SJCRH30 (cell line): ENCODE measurements around the gene KLHDC7B. TPM values are rescaled to one million over a fixed set of nuclear protein-coding genes. Genes with fewer than 3 reads are reported as not detected.
A peak's percentile ranks its signal among the peaks of the same experiment; 100 is the strongest.
"Not testable (repeated sequence)": the region's sequence is repeated elsewhere in the genome, so short reads cannot be mapped to it uniquely, and the experiment has no call there.

ENCODE experiments used
- DNase-seq, 2 experiments: peaks; one replicate each; pipeline ENCODE4 v3.0.0-alpha.2; 2015 to 2020
- H3K27ac ChIP-seq: fragments of 250-450 bp; sonication (Bioruptor Pico); 2 replicates; pipeline ENCODE4 v1.5.1; 2020; ENCODE audit warnings: mild to moderate bottlenecking, moderate library complexity
- H3K27me3 ChIP-seq: fragments of 250-450 bp; sonication (Bioruptor Pico); 2 replicates; pipeline ENCODE4 v1.5.1; 2020; ENCODE audit warnings: mild to moderate bottlenecking, moderate library complexity
- H3K36me3 ChIP-seq: fragments of 250-450 bp; sonication (Bioruptor Pico); 2 replicates; pipeline ENCODE4 v1.5.1; 2020; ENCODE audit warnings: mild to moderate bottlenecking, moderate library complexity
- H3K4me1 ChIP-seq: fragments of 250-450 bp; sonication (Bioruptor Pico); 2 replicates; pipeline ENCODE4 v1.5.1; 2020; ENCODE audit warnings: mild to moderate bottlenecking, moderate library complexity
- H3K4me3 ChIP-seq: fragments of 250-450 bp; sonication (Bioruptor Pico); 2 replicates; pipeline ENCODE4 v1.5.1; 2020; ENCODE audit warnings: mild to moderate bottlenecking, moderate library complexity
- H3K9me3 ChIP-seq: fragments of 250-450 bp; sonication (Bioruptor Pico); replicated peaks from 2 replicates; pipeline ENCODE4 v1.5.1; 2020; ENCODE audit warnings: mild to moderate bottlenecking, moderate library complexity
- total RNA-seq: library from RNA; depleted of rRNA; stranded (reverse); fragments of >200 nt; shearing (Covaris generic); gene quantifications from 2 replicates; pipeline ENCODE4 v1.2.3, GENCODE V29; 2014

The KLHDC7B gene
- total RNA-seq, 1 experiment from 2014 or later, result 0.10 TPM

DNA sequence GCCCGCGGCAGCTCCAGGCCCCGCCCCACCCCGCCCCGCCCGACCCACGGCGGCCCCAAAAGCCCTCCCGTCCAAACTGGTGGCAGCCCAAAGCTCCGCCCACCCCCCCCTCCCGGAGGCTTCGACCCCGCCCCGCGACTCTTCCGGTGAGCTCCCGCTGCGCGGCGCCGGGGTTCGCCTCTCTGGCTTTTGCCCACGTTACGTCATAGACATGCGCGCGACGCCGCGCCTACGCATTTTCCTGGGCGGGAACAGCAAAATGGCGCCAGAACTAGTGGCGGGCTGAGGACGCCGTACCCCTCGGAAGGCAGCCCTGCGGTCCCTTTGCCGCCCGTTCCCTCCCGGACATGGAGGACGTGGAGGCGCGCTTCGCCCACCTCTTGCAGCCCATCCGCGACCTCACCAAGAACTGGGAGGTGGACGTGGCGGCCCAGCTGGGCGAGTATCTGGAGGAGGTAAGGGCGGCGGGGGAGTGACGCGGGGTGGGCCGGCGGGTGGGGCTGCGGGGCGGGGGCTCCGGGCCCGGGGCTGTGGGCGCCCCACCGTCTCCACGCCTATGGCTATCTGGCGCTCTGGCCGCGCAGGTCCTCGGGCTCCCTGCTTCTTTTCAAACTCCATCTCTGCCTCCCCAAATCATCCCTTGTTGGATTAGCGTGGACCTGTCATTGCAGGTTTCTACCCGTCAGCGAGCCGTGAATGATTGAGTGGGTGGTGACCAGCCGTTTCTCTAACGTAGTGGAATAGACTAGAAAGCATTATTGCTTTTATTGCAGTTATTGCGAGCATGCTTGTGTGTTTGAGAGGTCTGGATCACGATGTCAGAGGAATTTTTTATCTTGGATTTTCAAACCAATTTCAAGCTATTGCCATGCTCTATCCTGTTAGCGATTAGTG lies 37.5 kb upstream of the KLHDC7B start, which contains the start of gene NCAPH2:
Gene NCAPH2 (plus strand): TSS at position 234 of the 894 bp plus-strand sequence. CDS start 114 bp downstream, at position 348.
- Histone ChIP-seq H3K9me3 (no peaks in the 10 kb centered on the region), H3K36me3 (peaks cover 33% of the 10 kb centered on the region), H3K4me3 (peak within 1 kb of the TSS; percentile 99), H3K4me1 (peaks cover 9% of the 10 kb centered on the region), H3K27ac (peak within 1 kb of the TSS; percentile 94), H3K27me3 (no peaks in the 10 kb centered on the region)
- peak; percentile 99 to 100 for DNase-seq

DNA sequence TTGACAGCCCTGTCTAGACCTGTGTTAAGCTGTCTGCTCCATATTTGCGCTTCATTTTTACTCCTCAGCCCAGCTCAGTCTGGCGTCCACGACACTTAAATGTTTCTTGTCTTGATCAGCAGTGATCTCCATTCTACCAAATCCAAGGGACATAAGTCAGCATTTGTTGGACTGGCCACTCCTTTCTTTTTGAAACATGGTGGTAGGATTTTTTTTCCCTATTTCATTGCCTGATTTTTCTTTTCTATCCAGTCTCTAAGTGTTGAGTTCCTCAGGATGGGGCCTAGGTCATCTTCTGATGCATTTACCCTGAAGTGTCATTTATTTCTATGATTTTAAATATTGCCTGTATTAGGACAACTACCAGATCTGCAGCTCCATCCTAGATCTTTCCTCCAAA lies 36.8 kb upstream of the KLHDC7B start:
- peak overlapping the region; percentile 94 for H3K27ac ChIP-seq
- H3K9me3 ChIP-seq, result no peaks in the 10 kb centered on the region
- peaks cover 32% of the 10 kb centered on the region for H3K36me3 ChIP-seq
- H3K4me1 ChIP-seq, result peaks cover 9% of the 10 kb centered on the region
- H3K4me3 ChIP-seq, result peak overlapping the region; percentile 98
- no peak for DNase-seq
- no peaks in the 10 kb centered on the region for H3K27me3 ChIP-seq

DNA sequence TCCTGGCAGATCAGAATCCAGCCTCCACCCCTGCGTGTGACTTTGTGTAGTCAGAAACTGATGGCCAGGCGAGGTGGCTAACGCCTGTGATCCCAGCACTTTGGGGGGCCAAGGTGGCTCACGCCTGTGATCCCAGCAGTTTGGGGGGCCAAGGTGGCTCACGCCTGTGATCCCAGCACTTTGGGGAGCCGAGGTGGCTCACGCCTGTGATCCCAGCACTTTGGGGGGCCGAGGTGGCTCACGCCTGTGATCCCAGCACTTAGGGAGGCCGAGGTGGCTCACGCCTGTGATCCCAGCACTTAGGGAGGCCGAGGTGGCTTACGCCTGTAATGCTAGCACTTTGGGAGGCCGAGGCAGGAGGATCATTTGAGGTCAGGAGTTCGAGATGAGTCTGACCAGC lies 32.5 kb upstream of the KLHDC7B start:
- no peaks in the 10 kb centered on the region for H3K27me3 ChIP-seq
- H3K4me1 ChIP-seq, result no peaks in the 10 kb centered on the region; the same call in 1 of the 2 replicates
- no peak overlapping the region for H3K4me3 ChIP-seq
- DNase-seq, result no peak
- H3K36me3 ChIP-seq, result peaks cover 36% of the 10 kb centered on the region
- H3K27ac ChIP-seq, result no peak overlapping the region
- H3K9me3 ChIP-seq, result no peaks in the 10 kb centered on the region

DNA sequence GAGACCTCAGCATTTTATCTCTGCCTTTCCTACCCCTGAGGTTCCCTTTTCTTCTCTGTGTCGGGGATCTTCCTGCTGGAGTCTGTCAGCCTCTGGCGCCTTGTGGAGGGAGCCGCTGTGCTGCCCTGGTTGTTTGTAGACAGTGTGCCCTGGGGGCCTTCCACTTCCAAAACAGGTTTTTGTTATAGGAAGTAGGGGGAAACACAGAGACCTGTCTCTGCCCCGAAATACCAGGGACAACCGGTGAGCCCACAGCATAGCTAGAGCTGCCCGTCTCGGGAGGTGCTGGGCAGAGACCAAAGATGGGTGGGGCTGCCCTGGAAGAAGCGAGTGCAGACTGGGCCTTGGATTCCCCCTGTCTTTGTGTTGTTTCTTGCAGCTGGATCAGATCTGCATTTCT lies 29.6 kb upstream of the KLHDC7B start:
- DNase-seq, result no peak
- Histone ChIP-seq H3K4me3 (no peak overlapping the region), H3K4me1 (no peaks in the 10 kb centered on the region)

DNA sequence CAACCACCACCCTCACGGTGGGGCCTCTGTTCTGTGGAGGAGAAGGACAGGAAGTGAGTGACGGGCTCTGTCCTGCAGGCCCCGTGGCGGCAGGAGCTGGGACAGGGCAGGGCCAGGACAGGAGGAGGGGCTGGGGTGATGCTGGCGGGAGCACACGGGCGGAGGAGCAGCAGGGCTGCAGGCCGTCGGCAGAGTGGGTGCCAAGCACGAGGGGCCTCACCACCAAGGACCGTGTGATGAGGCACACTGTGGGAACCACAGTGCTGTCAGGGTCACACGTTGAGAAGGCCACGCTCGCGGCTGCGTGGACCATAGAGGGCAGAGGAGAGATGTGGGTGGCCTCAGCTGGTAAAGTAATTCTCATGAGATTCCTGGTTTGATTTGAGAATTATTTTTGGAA lies 28.8 kb upstream of the KLHDC7B start:
- peaks cover 66% of the 10 kb centered on the region for H3K36me3 ChIP-seq
- no peak for DNase-seq
- no peak overlapping the region for H3K4me3 ChIP-seq
- H3K4me1 ChIP-seq, result no peaks in the 10 kb centered on the region
- H3K27me3 ChIP-seq, result no peaks in the 10 kb centered on the region
- no peaks in the 10 kb centered on the region for H3K9me3 ChIP-seq
- H3K27ac ChIP-seq, result no peak overlapping the region

More for the DNA sequence above, 29.6 kb upstream of the KLHDC7B start:
- Histone ChIP-seq H3K27me3 (no peaks in the 10 kb centered on the region), H3K36me3 (peaks cover 61% of the 10 kb centered on the region), H3K9me3 (no peaks in the 10 kb centered on the region), H3K27ac (no peak overlapping the region)

DNA sequence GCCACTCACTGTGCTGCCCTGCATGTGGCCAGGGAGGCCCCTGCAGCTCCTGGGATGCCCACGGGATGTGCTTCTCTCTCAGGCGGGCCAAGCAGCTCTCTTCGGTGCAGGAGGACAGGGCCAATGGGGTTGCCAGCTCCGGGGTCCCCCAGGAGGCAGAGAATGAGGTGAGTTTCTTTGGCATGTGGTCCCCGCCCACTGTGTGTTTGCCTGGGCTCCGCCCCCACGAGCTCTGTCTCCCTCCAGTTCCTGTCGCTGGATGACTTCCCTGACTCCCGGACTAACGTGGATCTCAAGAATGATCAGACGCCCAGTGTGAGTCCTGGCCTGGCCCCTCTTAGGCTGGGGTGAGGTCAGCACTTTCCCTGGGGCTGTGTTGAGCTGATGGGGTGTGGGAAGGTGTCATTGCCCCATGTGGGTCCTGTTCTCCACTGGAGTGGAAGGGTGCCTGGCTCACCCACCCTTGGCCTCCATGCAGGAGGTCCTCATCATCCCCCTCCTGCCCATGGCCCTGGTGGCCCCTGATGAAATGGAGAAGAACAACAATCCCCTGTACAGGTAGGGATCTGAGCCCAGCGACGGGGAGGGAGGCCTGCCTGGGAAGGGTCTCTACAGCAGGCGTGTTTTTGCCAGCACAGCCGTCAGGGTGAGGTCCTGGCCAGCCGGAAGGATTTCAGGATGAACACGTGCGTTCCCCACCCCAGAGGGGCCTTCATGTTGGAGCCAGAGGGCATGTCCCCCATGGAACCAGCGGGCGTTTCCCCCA lies 28.0 kb upstream of the KLHDC7B start:
- Histone ChIP-seq H3K4me3 (no peak overlapping the region), H3K4me1 (no peaks in the 10 kb centered on the region), H3K27ac (no peak overlapping the region), H3K27me3 (no peaks in the 10 kb centered on the region), H3K36me3 (peaks cover 63% of the 10 kb centered on the region), H3K9me3 (no peaks in the 10 kb centered on the region)
- no peak for DNase-seq

DNA sequence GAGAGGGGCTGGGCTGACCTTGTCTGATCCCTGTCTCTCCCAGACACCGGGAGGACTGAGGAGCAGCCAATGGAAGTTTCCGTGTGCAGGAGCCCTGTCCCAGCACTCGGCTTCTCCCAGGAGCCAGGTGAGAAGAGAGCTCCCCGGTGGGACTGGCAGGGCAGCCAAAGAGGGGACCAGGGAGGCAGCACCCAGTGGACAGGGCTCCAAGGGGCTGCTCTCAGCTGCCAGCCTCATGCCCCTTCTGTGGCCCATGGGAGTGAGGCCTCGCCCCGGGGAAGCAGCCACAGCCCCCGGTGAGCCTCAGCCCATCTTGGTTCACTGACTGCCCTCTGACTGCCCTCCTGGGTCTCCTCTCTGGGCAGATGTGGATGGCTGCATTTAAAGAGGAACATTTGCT lies 27.1 kb upstream of the KLHDC7B start:
- no peaks in the 10 kb centered on the region for H3K9me3 ChIP-seq
- peaks cover 67% of the 10 kb centered on the region for H3K36me3 ChIP-seq
- no peak overlapping the region for H3K4me3 ChIP-seq
- H3K27me3 ChIP-seq, result no peaks in the 10 kb centered on the region
- no peak overlapping the region for H3K27ac ChIP-seq
- H3K4me1 ChIP-seq, result no peaks in the 10 kb centered on the region
- DNase-seq, result no peak

DNA sequence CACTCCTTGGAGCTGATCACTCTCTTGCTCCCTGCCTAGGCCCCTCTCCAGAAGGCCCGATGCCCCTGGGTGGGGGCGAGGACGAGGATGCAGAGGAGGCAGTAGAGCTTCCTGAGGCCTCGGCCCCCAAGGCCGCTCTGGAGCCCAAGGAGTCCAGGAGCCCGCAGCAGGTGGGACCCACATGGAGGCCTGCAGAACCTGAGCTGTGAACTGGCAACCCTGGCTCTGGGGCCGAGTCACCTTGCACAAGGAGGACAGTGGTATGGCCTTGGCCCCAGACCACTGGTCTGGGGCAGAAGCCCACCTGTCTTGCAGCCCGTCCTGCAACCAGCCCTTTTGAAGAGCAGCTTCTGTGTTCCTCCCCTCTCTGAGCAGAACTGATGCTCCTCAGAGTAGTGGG lies 26.5 kb upstream of the KLHDC7B start:
- H3K36me3 ChIP-seq, result peaks cover 72% of the 10 kb centered on the region
- no peak for DNase-seq
- no peaks in the 10 kb centered on the region for H3K27me3 ChIP-seq
- H3K4me3 ChIP-seq, result no peak overlapping the region
- no peak overlapping the region for H3K27ac ChIP-seq
- H3K4me1 ChIP-seq, result no peaks in the 10 kb centered on the region; the same call in 1 of the 2 replicates
- H3K9me3 ChIP-seq, result no peaks in the 10 kb centered on the region

DNA sequence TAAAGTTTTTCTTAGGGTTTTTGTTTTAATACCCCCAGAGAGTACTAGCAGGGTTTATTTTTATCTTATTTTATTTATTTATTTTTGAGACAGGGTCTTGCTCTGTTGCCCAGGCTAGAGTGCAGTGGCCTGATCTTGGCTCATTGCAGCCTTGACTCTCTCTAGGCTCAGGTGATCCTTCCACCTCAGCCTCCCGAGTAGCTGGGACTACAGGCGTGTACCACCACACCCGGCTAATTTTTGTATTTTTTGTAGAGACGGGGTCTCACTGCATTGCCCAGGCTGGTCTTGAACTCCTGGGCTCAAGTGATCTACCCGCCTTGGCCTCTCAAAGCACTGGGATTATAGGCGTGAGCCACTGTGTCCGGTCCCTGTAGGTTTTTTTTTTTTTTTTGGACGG lies 25.5 kb upstream of the KLHDC7B start:
- H3K36me3 ChIP-seq, result peaks cover 73% of the 10 kb centered on the region
- not testable (repeated sequence) for H3K9me3 ChIP-seq, H3K4me3 ChIP-seq, DNase-seq, H3K27ac ChIP-seq, H3K27me3 ChIP-seq, H3K4me1 ChIP-seq

DNA sequence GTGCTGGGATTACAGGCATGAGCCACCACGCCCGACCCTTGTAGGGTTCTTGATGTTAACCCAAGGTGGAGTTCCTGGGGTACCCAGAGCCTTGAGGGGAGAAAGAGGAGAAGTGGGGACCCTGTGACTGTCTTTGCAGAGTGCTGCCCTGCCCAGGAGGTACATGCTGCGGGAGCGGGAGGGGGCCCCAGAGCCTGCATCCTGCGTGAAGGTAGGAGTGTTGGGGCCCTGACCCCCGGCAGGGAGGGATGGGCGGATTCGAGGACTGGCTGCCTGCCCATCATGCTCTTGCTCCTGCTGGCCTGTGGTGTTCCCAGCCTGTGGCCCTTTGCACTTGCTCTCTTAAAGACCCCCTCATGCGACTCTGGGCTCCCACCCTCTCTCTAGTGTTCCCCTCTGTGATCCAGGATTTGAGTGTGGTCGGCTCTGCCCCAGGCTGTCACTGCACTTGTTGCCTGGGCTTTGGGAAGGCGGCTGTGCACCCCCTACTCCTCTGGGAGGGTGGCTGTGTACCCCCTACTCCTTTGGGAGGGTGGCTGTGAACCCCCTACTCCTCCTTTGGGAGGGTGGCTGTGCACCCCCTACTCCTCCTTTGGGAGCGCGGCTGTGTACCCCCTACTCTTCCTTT lies 24.8 kb upstream of the KLHDC7B start:
- H3K27me3 ChIP-seq, result no peaks in the 10 kb centered on the region
- no peaks in the 10 kb centered on the region for H3K9me3 ChIP-seq
- H3K4me3 ChIP-seq, result no peak overlapping the region
- H3K36me3 ChIP-seq, result peaks cover 73% of the 10 kb centered on the region
- H3K4me1 ChIP-seq, result peaks cover 4% of the 10 kb centered on the region; the same call in 1 of the 2 replicates
- H3K27ac ChIP-seq, result no peak overlapping the region
- no peak for DNase-seq

DNA sequence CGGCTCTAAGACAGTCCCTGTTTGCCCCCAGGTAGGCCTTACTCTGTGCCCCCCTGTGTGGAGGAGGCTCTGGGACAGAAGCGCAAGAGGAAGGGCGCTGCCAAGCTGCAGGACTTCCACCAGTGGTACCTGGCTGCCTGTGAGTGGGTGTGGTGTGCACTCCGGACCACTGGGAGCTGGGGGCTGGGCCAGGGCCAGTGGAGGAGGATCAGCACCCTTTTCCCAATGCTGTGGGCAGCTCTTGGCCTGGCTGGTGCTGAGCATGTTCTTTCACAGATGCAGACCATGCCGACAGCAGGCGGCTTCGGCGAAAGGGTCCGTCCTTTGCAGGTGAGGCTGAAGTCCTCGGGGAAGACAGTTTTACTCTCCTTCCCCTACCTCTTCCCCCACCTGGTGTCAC lies 24.0 kb upstream of the KLHDC7B start:
- Histone ChIP-seq H3K4me1 (peaks cover 4% of the 10 kb centered on the region; the same call in 1 of the 2 replicates), H3K27ac (no peak overlapping the region), H3K36me3 (peaks cover 72% of the 10 kb centered on the region), H3K4me3 (no peak overlapping the region), H3K9me3 (no peaks in the 10 kb centered on the region), H3K27me3 (no peaks in the 10 kb centered on the region)
- DNase-seq, result no peak

DNA sequence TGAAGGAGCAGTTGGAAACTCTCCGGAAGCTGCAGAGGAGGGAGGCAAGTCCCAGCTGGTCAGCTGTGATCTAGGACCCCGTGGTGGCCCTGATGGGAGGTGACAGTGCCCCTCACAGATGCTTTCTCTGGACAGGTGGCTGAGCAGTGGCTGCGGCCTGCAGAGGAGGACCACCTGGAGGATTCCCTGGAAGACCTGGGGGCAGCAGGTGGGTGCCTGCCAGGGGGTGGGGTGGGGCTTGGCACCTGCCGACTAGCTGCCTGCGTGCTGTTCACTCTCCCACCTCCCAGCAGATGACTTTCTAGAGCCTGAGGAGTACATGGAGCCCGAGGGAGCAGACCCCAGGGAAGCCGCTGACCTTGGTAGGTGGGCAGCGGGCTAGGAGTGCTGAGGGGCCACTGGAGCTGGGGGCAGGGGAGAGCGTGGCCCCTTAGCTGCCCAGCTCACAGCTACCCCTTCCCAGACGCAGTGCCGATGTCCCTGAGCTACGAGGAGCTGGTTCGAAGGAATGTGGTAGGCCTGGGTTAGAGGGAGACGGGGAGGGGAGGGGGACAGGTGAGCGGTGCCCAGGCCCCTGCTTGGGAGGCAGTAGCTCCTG lies 23.4 kb upstream of the KLHDC7B start:
- Histone ChIP-seq H3K4me1 (peaks cover 4% of the 10 kb centered on the region; the same call in 1 of the 2 replicates), H3K4me3 (no peak overlapping the region), H3K36me3 (peaks cover 66% of the 10 kb centered on the region), H3K27me3 (no peaks in the 10 kb centered on the region), H3K27ac (no peak overlapping the region), H3K9me3 (no peaks in the 10 kb centered on the region)
- no peak for DNase-seq

DNA sequence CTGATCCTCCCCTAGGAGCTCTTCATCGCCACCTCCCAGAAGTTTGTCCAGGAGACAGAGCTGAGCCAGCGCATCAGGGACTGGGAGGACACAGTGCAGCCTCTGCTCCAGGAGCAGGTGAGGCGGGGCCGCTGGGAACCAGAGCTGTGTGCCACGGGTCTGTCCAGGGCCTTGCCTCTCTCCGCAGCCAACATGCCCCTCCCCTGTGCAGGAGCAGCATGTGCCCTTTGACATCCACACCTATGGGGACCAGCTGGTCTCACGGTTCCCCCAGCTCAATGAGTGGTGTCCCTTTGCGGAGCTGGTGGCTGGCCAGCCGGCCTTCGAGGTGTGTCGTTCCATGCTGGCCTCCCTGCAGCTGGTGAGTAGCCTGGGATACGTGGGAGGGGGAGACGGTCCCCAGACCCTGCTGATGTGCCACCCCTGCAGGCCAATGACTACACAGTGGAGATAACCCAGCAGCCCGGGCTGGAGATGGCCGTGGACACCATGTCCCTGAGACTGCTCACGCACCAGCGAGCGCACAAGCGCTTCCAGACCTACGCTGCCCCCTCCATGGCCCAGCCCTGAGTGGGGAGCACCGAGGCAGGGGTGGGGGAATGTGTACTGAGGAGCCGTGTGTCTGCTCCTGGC lies 22.8 kb upstream of the KLHDC7B start:
- no peak for DNase-seq
- H3K9me3 ChIP-seq, result no peaks in the 10 kb centered on the region
- H3K27ac ChIP-seq, result no peak overlapping the region
- peaks cover 4% of the 10 kb centered on the region; the same call in 1 of the 2 replicates for H3K4me1 ChIP-seq
- peaks cover 60% of the 10 kb centered on the region for H3K36me3 ChIP-seq
- H3K4me3 ChIP-seq, result no peak overlapping the region
- H3K27me3 ChIP-seq, result no peaks in the 10 kb centered on the region

DNA sequence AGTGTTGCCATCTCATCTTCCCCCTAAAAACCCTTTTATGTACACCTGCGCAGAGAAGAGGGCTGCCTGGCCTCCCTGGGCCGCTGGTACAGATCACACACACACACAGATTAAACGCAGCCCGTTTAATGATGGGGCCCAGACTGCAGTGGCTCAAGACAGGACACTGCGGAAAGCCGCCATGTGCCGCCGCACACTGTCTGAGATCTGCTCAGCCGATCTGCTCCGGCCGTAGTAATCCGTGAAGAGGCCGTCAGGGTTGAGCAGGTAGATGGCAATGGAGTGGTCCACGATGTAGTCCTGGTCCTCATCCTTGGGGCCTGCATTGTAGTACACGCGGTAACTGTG lies 22.3 kb upstream of the KLHDC7B start:
- no peak for DNase-seq
- H3K27ac ChIP-seq, result no peak overlapping the region
- H3K9me3 ChIP-seq, result no peaks in the 10 kb centered on the region
- no peaks in the 10 kb centered on the region for H3K27me3 ChIP-seq
- peaks cover 4% of the 10 kb centered on the region; the same call in 1 of the 2 replicates for H3K4me1 ChIP-seq
- peaks cover 55% of the 10 kb centered on the region for H3K36me3 ChIP-seq
- H3K4me3 ChIP-seq, result no peak overlapping the region
